OCI-LY1 (cell line): Measurements from ENCODE around the gene ACTN2.

Experiments
- H2AFZ ChIP-seq: fragments of 200-600 bp; sonication (generic), shearing (Covaris generic); 2 replicates; pipeline ENCODE4 v1.6.0; 2014; ENCODE audit warnings: antibody characterized with exemption, mild to moderate bottlenecking, low read length
- H3F3A ChIP-seq: fragments of 200-600 bp; sonication (generic), shearing (Covaris generic); 2 replicates; pipeline ENCODE4 v1.6.0; 2014; ENCODE audit warnings: mild to moderate bottlenecking, antibody characterized with exemption, low read length, moderate library complexity; ENCODE audit not compliant: insufficient read depth
- H3K27ac ChIP-seq: fragments of 200-600 bp; sonication (generic); 2 replicates; pipeline ENCODE4 v1.5.1; 2014; ENCODE audit warnings: low read length, mixed run types, mild to moderate bottlenecking, low read depth; ENCODE audit not compliant: poor library complexity, severe bottlenecking
- H3K27me3 ChIP-seq: fragments of 200-600 bp; sonication (generic); 2 replicates; pipeline ENCODE4 v1.6.0; 2014; ENCODE audit warnings: antibody characterized with exemption, mild to moderate bottlenecking, low read length, moderate library complexity; ENCODE audit not compliant: insufficient read depth
- H3K36me3 ChIP-seq: fragments of 200-600 bp; sonication (generic); 2 replicates; pipeline ENCODE4 v1.6.1; 2014; ENCODE audit warnings: mild to moderate bottlenecking, antibody characterized with exemption, low read length, moderate library complexity, mixed read lengths; ENCODE audit not compliant: insufficient read depth
- H3K4me1 ChIP-seq: fragments of 200-600 bp; sonication (generic); 2 replicates; pipeline ENCODE4 v1.5.1; 2014; ENCODE audit warnings: mild to moderate bottlenecking, low read length, moderate library complexity; ENCODE audit not compliant: insufficient read depth, severe bottlenecking
- H3K4me2 ChIP-seq: fragments of 200-600 bp; sonication (generic), shearing (Covaris generic); 2 replicates; pipeline ENCODE4 v1.6.1; 2014; ENCODE audit warnings: low read length
- H3K4me3 ChIP-seq: fragments of 200-600 bp; sonication (generic); 2 replicates; pipeline ENCODE4 v1.5.1; 2014; ENCODE audit warnings: low read length, low read depth, mild to moderate bottlenecking, mixed read lengths; ENCODE audit not compliant: poor library complexity, severe bottlenecking
- H3K79me2 ChIP-seq: fragments of 200-600 bp; shearing (Covaris generic); 2 replicates; pipeline ENCODE4 v1.6.1; 2016; ENCODE audit warnings: mixed run types, low read length, mixed read lengths; ENCODE audit not compliant: insufficient read depth
- H3K9ac ChIP-seq: fragments of 200-600 bp; sonication (generic), shearing (Covaris generic); 2 replicates; pipeline ENCODE4 v1.6.1; 2014; ENCODE audit warnings: mild to moderate bottlenecking, low read length, mixed read lengths
- H3K9me2 ChIP-seq: fragments of 200-600 bp; sonication (generic), shearing (Covaris generic); 2 replicates; pipeline ENCODE4 v1.6.1; 2014; ENCODE audit warnings: low read depth, mild to moderate bottlenecking, low read length, mixed read lengths
- H3K9me3 ChIP-seq: fragments of 200-600 bp; shearing (Covaris generic); 2 replicates; pipeline ENCODE4 v1.6.1; 2014; ENCODE audit warnings: low read length, mixed read lengths
- H4K20me1 ChIP-seq: fragments of 200-600 bp; sonication (generic), shearing (Covaris generic); 2 replicates; pipeline ENCODE4 v1.6.0; 2016; ENCODE audit warnings: mild to moderate bottlenecking, low read length; ENCODE audit not compliant: insufficient read depth
- CTCF ChIP-seq: fragments of 200-600 bp; sonication (generic), shearing (Covaris generic); IDR thresholded peaks from 2 replicates; pipeline ENCODE4 v1.5.1; 2017; ENCODE audit warnings: mild to moderate bottlenecking, antibody characterized with exemption, low read length, moderate library complexity, mixed read lengths
- EZH2 ChIP-seq: fragments of 200-600 bp; sonication (generic), shearing (Covaris generic); IDR thresholded peaks from 2 replicates; pipeline ENCODE4 v1.8.0; 2017; ENCODE audit warnings: borderline replicate concordance, mixed run types, mild to moderate bottlenecking, antibody characterized with exemption, low read length, moderate library complexity, mixed read lengths

Gene ACTN2

GRCh38 chr1:236677641-236678235, 8.6 kb upstream of the ACTN2 start:
- Histone ChIP-seq H4K20me1 (no peaks in the 10 kb centered on the region), H3K9me2 (no peaks in the 10 kb centered on the region), H3F3A (no peaks in the 10 kb centered on the region), H3K27me3 (no peaks in the 10 kb centered on the region), H3K27ac (no peak overlapping the region), H3K9ac (no peak overlapping the region), H3K9me3 (no peaks in the 10 kb centered on the region), H3K4me3 (no peak overlapping the region), H3K4me2 (no peak overlapping the region), H2AFZ (no peak overlapping the region), H3K36me3 (no peaks in the 10 kb centered on the region), H3K79me2 (no peaks in the 10 kb centered on the region), H3K4me1 (no peaks in the 10 kb centered on the region)
- TF ChIP-seq CTCF = no peak
- TF ChIP-seq EZH2 = no peak

GRCh38 chr1:236681219-236681618, 5.1 kb upstream of the ACTN2 start:
- no peaks in the 10 kb centered on the region for H3K27me3 ChIP-seq
- no peaks in the 10 kb centered on the region for H3K4me1 ChIP-seq
- H3K4me2 ChIP-seq = no peak overlapping the region

GRCh38 chr1:236685205-236685916, 938 bp upstream of the ACTN2 start:
- Histone ChIP-seq H3K27me3 (no peaks in the 10 kb centered on the region), H3K9me2 (no peaks in the 10 kb centered on the region), H3K4me3 (no peak overlapping the region), H3K9ac (no peak overlapping the region), H3K27ac (no peak overlapping the region), H4K20me1 (no peaks in the 10 kb centered on the region), H3K79me2 (no peaks in the 10 kb centered on the region), H3K4me1 (no peaks in the 10 kb centered on the region), H3K36me3 (no peaks in the 10 kb centered on the region), H3F3A (no peaks in the 10 kb centered on the region), H3K9me3 (no peaks in the 10 kb centered on the region), H2AFZ (no peak overlapping the region), H3K4me2 (no peak overlapping the region)
- TF ChIP-seq EZH2 (no peak), CTCF (no peak)

More at GRCh38 chr1:236681219-236681618, 5.1 kb upstream of the ACTN2 start:
- H3K27ac ChIP-seq = no peak overlapping the region
- TF ChIP-seq EZH2 (no peak), CTCF (no peak)
- no peak overlapping the region for H3K4me3 ChIP-seq
- no peak overlapping the region for H3K9ac ChIP-seq
- H3F3A ChIP-seq = no peaks in the 10 kb centered on the region
- no peak overlapping the region for H2AFZ ChIP-seq
- H3K9me2 ChIP-seq = no peaks in the 10 kb centered on the region
- H3K9me3 ChIP-seq = no peaks in the 10 kb centered on the region
- no peaks in the 10 kb centered on the region for H3K36me3 ChIP-seq
- H4K20me1 ChIP-seq = no peaks in the 10 kb centered on the region
- H3K79me2 ChIP-seq = no peaks in the 10 kb centered on the region
